WI38 (cell line): Measurements from ENCODE around the gene PIK3CD.
A peak's percentile ranks its signal among the peaks of the same experiment; 100 is the strongest.

Source experiments
- H3K4me3 ChIP-seq: 2 replicates; pipeline ENCODE4 v1.5.1; 2011; ENCODE audit warnings: low read depth, mild to moderate bottlenecking, control low read depth, low read length
- CTCF ChIP-seq: IDR thresholded peaks from 2 replicates; pipeline ENCODE4 v1.5.1; 2012; ENCODE audit warnings: low read depth, mild to moderate bottlenecking, control low read depth, low read length

Gene PIK3CD

GRCh38 chr1:9612162-9612845, 39.2 kb upstream of the PIK3CD start:
- TF ChIP-seq CTCF = no peak
- no peak overlapping the region for H3K4me3 ChIP-seq

GRCh38 chr1:9612871-9613624, 38.5 kb upstream of the PIK3CD start:
- TF ChIP-seq CTCF = no peak
- H3K4me3 ChIP-seq = no peak overlapping the region

GRCh38 chr1:9613625-9614299, 37.8 kb upstream of the PIK3CD start:
- H3K4me3 ChIP-seq = no peak overlapping the region
- no peak for TF ChIP-seq CTCF

- H3K4me3 ChIP-seq = no peak overlapping the region
- TF ChIP-seq CTCF = peak; percentile 89
Observed at GRCh38 chr1:9615316-9616063, 36.0 kb upstream of the PIK3CD start.

- no peak for TF ChIP-seq CTCF
- no peak overlapping the region for H3K4me3 ChIP-seq
Observed at GRCh38 chr1:9618909-9619679, 32.4 kb upstream of the PIK3CD start.

- H3K4me3 ChIP-seq = no peak overlapping the region
- no peak for TF ChIP-seq CTCF
Observed at GRCh38 chr1:9621032-9621431, 30.5 kb upstream of the PIK3CD start.
